ENCODE measurements around the gene RAB19.
"Not testable (repeated sequence)": the region's sequence is repeated elsewhere in the genome, so short reads cannot be mapped to it uniquely, and the experiment has no call there.

RAB19 gene

DNA sequence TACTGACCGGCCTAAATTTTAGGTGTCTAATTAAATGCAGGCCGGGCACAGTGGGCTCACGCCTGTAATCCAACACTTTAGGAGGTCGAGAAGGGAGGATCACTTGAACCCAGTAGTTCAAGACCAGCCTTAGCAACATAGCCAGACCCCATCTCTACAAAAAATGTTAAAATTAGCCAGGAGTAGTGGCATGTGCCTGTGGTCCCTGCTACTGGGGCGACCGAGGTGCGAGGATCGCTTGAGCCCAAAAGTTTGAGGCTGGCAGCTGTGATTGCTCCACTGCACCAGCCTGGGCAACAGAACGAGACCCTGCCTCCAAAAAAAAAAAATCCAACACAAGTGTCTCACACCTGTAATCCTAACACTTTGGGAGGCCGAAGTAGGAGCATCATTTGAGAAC is 5.0 kb upstream of the RAB19 start:
- FAIRE-seq (no peak), DNase-seq (ENCODE audit: extremely low spot score, insufficient read length, low read depth) (no peak)

GRCh38 chr7:140400381-140400780 is 3.5 kb upstream of the RAB19 start:
- no peak for FAIRE-seq

GRCh38 chr7:140402178-140402835 is 1.6 kb upstream of the RAB19 start:
- DNase-seq (ENCODE audit: extremely low spot score, insufficient read length, low read depth) (no peak), FAIRE-seq (no peak)

More at GRCh38 chr7:140400381-140400780, 3.5 kb upstream of the RAB19 start:
- no peak for DNase-seq (ENCODE audit: extremely low spot score, insufficient read length, low read depth)

DNA sequence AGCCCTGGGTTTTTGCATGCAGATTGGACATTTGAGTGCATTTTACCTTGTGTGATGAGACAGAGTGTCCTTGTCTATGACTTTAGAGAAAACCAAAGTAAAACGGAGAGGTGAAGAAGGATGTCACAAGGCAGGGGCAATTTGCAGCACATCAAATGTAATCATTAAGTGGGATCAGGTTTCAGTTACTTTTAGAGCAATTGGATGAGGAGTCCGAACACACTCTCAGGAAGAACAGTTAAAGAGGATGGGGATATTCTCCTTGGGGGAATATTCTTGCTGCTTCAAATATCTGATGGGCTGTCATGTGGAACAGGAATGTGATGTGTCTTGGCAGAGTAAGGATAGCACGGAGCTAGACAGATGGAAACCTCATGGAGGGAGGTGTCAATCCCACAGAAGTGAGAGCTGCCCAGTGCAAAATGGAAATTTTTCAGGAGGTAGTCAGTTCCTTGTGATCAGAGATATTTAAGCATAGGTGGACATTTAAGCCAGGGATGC is 757 bp downstream of the RAB19 start:
- FAIRE-seq (no peak), DNase-seq (ENCODE audit: extremely low spot score, insufficient read length, low read depth) (no peak)

DNA sequence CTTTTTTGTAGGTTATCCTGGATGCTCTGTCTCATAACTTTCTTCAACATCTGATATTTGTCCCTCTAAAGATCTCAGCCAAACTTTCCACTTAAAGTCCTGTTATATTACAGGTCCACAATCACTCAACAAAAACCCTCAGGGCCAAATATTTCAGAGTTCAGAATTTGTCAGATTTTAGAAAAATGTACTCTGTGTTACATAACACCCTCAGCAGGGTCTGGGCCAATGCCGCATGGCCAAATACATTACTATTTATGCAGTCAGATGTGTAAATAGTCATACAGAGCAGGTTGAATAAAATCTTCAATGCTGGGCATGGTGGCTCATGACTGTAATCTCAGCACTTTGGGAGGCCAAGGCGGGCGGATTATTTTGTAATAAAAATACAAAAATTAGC is 11.5 kb downstream of the RAB19 start:
- FAIRE-seq (no peak), DNase-seq (ENCODE audit: extremely low spot score, insufficient read length, low read depth) (no peak)

- not testable (repeated sequence) for DNase-seq (ENCODE audit: extremely low spot score, insufficient read length, low read depth); FAIRE-seq
These were observed 12.0 kb downstream of the RAB19 start for GRCh38 chr7:140415816-140416215.

GRCh38 chr7:140416560-140416959 is 12.7 kb downstream of the RAB19 start:
- no peak for DNase-seq (ENCODE audit: extremely low spot score, insufficient read length, low read depth)
- FAIRE-seq, result no peak

DNA sequence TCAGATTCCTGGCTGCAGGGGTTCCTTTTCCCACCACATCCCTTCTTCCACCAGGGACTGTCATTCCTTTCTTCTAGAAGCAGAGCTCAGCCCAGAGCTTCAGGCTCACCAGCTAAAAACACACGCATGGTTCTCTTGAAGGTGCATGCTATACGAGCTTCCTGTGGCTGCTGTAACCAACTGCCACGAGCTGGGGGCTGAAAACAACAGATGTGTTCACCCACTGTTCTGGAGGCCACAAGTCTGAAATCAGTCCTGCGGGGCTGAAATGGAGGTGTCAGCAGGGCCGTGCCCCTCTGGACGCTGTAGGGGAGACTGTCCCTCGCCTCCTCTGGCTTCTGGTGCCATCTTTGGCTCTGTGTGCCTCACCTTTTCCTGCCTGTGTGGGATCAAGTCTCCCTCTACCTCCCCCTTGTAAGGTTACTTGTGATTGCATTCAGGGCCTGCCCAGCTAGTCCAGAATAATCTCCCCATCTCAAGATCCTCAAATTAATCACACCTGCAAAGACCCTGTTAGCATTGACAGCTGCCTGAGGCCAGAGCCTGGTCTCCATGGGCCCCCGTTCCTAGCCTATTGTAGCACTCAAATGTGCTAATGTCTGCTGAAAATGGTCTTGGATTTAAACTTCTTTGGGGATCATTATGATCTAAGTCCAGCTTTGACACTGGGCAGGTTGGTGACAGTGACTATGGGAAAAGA is 13.7 kb downstream of the RAB19 start:
- no peak for DNase-seq (ENCODE audit: extremely low spot score, insufficient read length, low read depth)
- no peak for FAIRE-seq

DNA sequence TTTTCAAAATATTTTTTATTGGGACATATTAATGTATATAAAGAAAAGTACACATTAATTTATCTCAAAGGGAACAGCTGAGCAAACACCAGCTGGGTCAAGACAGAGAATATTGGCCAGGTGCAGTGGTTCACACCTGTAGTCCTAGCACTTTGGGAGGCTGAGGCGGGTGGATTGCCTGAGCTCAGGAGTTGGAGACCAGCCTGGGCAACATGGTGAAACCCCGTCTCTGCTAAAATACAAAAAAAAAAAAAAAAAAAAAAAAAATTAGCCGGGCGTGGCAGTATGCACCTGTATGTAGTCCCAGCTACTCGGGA is 14.3 kb downstream of the RAB19 start:
- FAIRE-seq; DNase-seq (ENCODE audit: extremely low spot score, insufficient read length, low read depth): not testable (repeated sequence)

DNA sequence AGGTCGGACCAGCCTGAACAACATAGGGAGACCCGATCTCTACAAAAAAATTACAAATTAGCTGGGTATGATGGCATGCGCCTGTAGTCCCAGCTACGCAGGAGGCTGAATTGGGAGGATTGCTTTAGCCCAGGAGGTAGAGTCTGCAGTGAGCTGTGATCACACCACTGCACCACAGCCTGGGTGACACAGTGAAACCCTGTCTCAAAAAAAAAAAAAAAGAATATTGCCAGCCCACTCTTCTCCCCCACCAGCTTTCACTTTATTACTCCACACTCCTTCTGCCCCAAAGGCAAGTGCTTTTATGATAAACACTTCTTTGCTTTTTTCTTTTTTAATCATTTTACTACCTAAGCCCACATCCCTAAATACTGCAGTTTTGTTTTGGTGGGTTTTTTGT is 14.8 kb downstream of the RAB19 start:
- DNase-seq (ENCODE audit: extremely low spot score, insufficient read length, low read depth) (no peak), FAIRE-seq (no peak)

DNA sequence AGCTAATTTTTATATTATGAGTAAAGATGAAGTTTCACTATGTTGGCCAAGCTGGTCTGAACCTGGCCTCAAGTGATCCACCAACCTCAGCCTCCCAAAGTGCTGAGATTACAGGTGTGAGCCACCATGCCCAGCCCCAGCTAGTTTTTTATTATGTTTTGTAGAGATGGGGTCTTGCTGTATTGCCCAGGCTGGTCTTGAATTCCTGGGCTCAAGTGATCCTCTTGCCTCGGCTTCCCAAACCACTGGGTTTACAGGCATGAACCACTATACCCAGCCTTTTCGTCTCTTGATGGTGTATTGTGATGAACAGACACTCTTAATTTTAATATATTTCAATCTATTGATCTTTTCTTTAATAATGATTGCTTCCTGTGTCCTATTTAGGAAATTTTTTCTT is 17.7 kb downstream of the RAB19 start:
- FAIRE-seq (no peak), DNase-seq (ENCODE audit: extremely low spot score, insufficient read length, low read depth) (no peak)

- FAIRE-seq (no peak), DNase-seq (ENCODE audit: extremely low spot score, insufficient read length, low read depth) (no peak)
These were observed 19.6 kb downstream of the RAB19 start for GRCh38 chr7:140423501-140423900.

DNA sequence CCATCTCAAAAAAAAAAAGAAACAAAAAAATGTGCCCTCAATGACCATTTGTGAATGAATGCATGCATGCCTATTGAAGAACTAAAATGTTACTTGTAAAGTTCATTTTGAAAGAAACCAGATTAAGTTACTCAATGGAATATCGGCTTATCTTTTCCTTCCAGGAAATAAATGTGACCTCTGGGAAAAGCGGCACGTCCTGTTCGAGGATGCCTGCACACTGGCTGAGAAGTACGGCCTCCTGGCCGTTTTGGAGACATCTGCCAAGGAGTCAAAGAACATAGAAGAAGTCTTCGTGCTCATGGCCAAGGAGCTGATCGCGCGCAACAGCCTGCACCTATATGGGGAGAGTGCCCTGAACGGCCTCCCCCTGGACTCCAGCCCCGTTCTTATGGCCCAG is 21.9 kb downstream of the RAB19 start:
- no peak for DNase-seq (ENCODE audit: extremely low spot score, insufficient read length, low read depth)

DNA sequence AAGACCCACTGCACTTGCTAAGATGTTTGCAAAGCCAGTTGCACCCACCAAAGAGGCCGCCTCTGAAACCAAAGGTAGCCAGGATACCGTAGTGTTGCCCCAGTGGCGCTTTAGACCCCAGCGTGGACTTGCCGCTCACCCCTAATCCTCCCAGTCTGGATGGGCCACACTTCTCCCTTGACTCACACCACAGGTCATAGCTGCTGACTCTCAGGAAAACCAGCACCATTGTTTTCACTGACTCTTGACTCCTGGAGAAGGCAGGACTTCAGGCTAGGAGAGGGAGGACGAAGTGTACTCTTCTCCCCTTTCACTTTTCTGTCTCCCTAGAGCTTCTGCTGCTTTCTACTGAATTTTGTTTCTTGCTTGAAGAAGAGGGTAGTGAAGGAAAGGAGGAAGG is 22.3 kb downstream of the RAB19 start:
- no peak for FAIRE-seq
- DNase-seq (ENCODE audit: extremely low spot score, insufficient read length, low read depth), result no peak

More for the DNA sequence above, 21.9 kb downstream of the RAB19 start:
- no peak for FAIRE-seq

GRCh38 chr7:140433396-140433795 is 29.5 kb downstream of the RAB19 start:
- FAIRE-seq (no peak), DNase-seq (ENCODE audit: extremely low spot score, insufficient read length, low read depth) (no peak)

DNA sequence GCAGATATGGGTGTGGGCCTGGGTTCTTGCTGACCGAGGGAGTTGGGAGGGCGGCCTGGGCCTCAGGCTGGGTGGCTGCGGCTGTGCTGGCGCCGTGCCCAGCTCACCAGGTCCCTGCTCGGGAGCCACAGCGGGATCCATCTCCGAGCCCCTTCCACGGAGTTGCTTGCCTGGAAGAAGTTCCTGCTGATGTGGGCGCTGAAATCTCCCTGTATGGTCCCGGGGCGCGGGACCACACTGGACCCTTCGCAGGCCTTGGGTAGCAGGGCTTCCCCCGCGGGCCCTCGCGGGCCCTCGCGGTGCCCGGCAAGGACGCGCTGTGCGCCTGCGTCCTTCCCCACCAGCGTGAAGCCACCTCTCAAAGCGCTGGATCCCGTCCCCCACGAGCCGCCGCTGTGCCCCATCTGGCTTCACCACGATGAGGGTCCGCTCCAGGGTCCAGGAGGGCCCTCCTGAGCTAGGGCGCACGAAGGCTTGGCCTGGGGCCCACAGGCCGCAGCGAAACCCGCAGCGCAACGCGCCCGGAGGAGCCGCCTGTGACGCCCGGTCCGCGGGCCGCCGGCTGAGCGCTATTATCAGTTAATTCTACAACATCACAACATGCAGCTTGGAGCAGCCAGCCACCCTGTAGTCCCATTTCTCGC is 31.5 kb downstream of the RAB19 start:
- DNase-seq (ENCODE audit: extremely low spot score, insufficient read length, low read depth), result no peak
- FAIRE-seq, result no peak

- DNase-seq (ENCODE audit: extremely low spot score, insufficient read length, low read depth) (no peak), FAIRE-seq (peak; percentile 73)
These were observed 35.5 kb downstream of the RAB19 start for GRCh38 chr7:140439359-140439758.

GRCh38 chr7:140440593-140440992 is 36.7 kb downstream of the RAB19 start:
- no peak for FAIRE-seq
- DNase-seq (ENCODE audit: extremely low spot score, insufficient read length, low read depth), result no peak

- FAIRE-seq (no peak), DNase-seq (ENCODE audit: extremely low spot score, insufficient read length, low read depth) (no peak)
These were observed 37.7 kb downstream of the RAB19 start for GRCh38 chr7:140441519-140441918.

GRCh38 chr7:140446467-140446866 is 42.6 kb downstream of the RAB19 start:
- DNase-seq (ENCODE audit: extremely low spot score, insufficient read length, low read depth) (no peak), FAIRE-seq (no peak)

DNA sequence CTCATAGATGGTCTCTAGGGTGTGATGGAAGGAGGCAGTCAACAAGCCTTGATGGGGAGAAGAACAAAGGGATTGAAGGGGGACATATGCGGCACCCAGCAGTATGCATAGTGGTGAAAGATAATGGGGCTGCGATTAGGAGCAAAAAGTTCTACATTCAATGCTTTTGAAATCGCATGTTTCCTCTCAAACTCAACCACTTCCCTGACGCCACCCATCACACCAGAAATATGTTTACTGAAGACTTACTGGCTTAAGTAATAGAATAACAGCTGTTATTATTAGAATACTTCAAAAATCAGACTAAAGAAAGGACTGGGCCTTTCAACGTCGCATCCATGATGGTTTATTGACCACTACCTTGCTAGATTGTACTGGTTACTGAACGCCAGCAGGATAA is 44.0 kb downstream of the RAB19 start:
- FAIRE-seq (no peak), DNase-seq (ENCODE audit: extremely low spot score, insufficient read length, low read depth) (no peak)

All from GM18507 (cell line).